HepG2 (cell line): ENCODE measurements around the gene TFG. TPM values are rescaled to one million over a fixed set of nuclear protein-coding genes. Genes with fewer than 3 reads are reported as not detected.

Experiments used
- ATAC-seq: fragments of 200-7000 bp; cut with Tn5 transposase; 3 replicates; pipeline ENCODE4 v1.9.1; 2020; ENCODE audit warnings: mild to moderate bottlenecking, moderate library complexity
- BruUV-seq: library from RNA; stranded (reverse); fragments of 400-500 nt; replicated peaks from 2 replicates; lab custom pipeline; 2021; lab: Mats Ljungman, UMichigan
- CTCF ChIA-PET: fragments of 300-600 bp; formaldehyde crosslinking; extraction: SDS; loops from one replicate; lab custom pipeline; 2021; ENCODE audit warnings: low total read pairs, inconsistent platforms, low intra/inter-chr PET ratio; lab: Yijun Ruan, JAX
- POLR2A ChIA-PET: fragments of 350-600 bp; sonication (Branson Sonifier 250); formaldehyde crosslinking; loops from one replicate; lab custom pipeline; 2020; ENCODE audit warnings: antibody characterized with exemption, inconsistent platforms; lab: Yijun Ruan, JAX
- DNase-seq: peaks from one replicate; pipeline ENCODE4 v3.0.0-alpha.2; 2015; ENCODE audit warnings: low spot score
- FAIRE-seq: peaks from 3 replicates; lab custom pipeline; 2011; peaks lifted over from hg19 to GRCh38; lab: Jason Lieb, UNC
- H2AFZ ChIP-seq: one replicate; pipeline ENCODE4 v1.6.1; 2011; ENCODE audit warnings: low read length, inconsistent platforms
- H3K27ac ChIP-seq: fragments of 300-600 bp; 3 replicates; pipeline ENCODE4 v1.8.0; 2011; ENCODE audit warnings: mixed run types, mild to moderate bottlenecking, mixed read lengths, low read length, inconsistent platforms; ENCODE audit not compliant: insufficient read depth; ENCODE audit errors: extremely low read length
- H3K27me3 ChIP-seq, 2 experiments: fragments of 200-600 bp in 1 of 2; 2 replicates in 1 of 2; 3 replicates in 1 of 2; pipeline versions ENCODE4 v1.6.0 to v1.8.0; 2011; ENCODE audit warnings: low read length in 2 of 2, mild to moderate bottlenecking in 2 of 2, moderate library complexity in 2 of 2, inconsistent platforms in 1 of 2; ENCODE audit not compliant: insufficient read depth in 2 of 2, control insufficient read depth in 1 of 2
- H3K36me3 ChIP-seq, 2 experiments: fragments of 200-600 bp in 1 of 2; replicated peaks in 1 of 2; 2 replicates in 1 of 2; 3 replicates in 1 of 2; pipeline versions ENCODE4 v1.5.1 to v1.8.0; 2011; ENCODE audit warnings: low read length in 2 of 2, inconsistent platforms in 1 of 2; ENCODE audit not compliant: insufficient read depth in 2 of 2, control insufficient read depth in 1 of 2
- H3K4me1 ChIP-seq: 2 replicates; pipeline ENCODE4 v1.5.1; 2012; ENCODE audit warnings: low read length, inconsistent platforms; ENCODE audit not compliant: insufficient read depth
- H3K4me2 ChIP-seq: 2 replicates; pipeline ENCODE4 v1.6.0; 2011; ENCODE audit warnings: low read depth, low read length, inconsistent platforms
- H3K4me3 ChIP-seq, 3 experiments: fragments of 200-600 bp in 1 of 3; sonication (generic), shearing (Covaris generic) in 1 of 3; replicated peaks in 1 of 3; 2 replicates each; pipeline ENCODE4 v1.5.1; 2011 to 2016; ENCODE audit warnings: low read length in 3 of 3, inconsistent platforms in 2 of 3, low read depth in 2 of 3, mild to moderate bottlenecking in 2 of 3, control low read depth in 1 of 3, mixed read lengths in 1 of 3; ENCODE audit not compliant: insufficient read depth in 1 of 3
- H3K79me2 ChIP-seq: one replicate; pipeline ENCODE4 v1.6.1; 2011; ENCODE audit warnings: low read length, inconsistent platforms; ENCODE audit not compliant: insufficient read depth
- H3K9ac ChIP-seq: 2 replicates; pipeline ENCODE4 v1.6.0; 2011; ENCODE audit warnings: mild to moderate bottlenecking, low read depth, low read length, inconsistent platforms; ENCODE audit not compliant: insufficient read depth
- H3K9me3 ChIP-seq: 2 replicates; pipeline ENCODE4 v1.5.1; 2012; ENCODE audit warnings: mild to moderate bottlenecking, low read length
- H4K20me1 ChIP-seq: 2 replicates; pipeline ENCODE4 v1.6.0; 2011; ENCODE audit warnings: inconsistent platforms, mild to moderate bottlenecking, low read length, moderate library complexity; ENCODE audit not compliant: insufficient read depth
- ETS1 ChIP-seq: sonication (generic); formaldehyde crosslinking; IDR thresholded peaks from 2 replicates; pipeline ENCODE4 v1.4.0; 2020; ENCODE audit warnings: missing genetic modification reagents
- FOXA3 ChIP-seq: IDR thresholded peaks from 2 replicates; pipeline ENCODE4 v1.6.1; 2016; ENCODE audit warnings: missing genetic modification reagents, missing compliant biosample characterization
- FOXK1 ChIP-seq: sonication (generic); formaldehyde crosslinking; IDR thresholded peaks from 2 replicates; pipeline ENCODE4 v1.4.0; 2020; ENCODE audit warnings: low read depth, missing genetic modification reagents, borderline replicate concordance
- GABPB1 ChIP-seq: IDR thresholded peaks from 2 replicates; pipeline ENCODE4 v1.6.1; 2016; ENCODE audit warnings: mild to moderate bottlenecking, missing genetic modification reagents, moderate library complexity, missing compliant biosample characterization
- HNRNPLL ChIP-seq: fragments of 200-400 bp; formaldehyde crosslinking; IDR thresholded peaks from 2 replicates; pipeline ENCODE4 v1.6.1; 2017; ENCODE audit warnings: mild to moderate bottlenecking, low read depth, low read length; ENCODE audit not compliant: poor library complexity, severe bottlenecking
- RBAK ChIP-seq: sonication (generic); formaldehyde crosslinking; IDR thresholded peaks from 2 replicates; pipeline ENCODE4 v1.5.1; 2020; ENCODE audit warnings: mild to moderate bottlenecking, missing genetic modification reagents
- SIX1 ChIP-seq: sonication (generic); formaldehyde crosslinking; IDR thresholded peaks from 2 replicates; pipeline ENCODE4 v1.4.0; 2020; ENCODE audit warnings: missing genetic modification reagents, borderline replicate concordance
- SP4 ChIP-seq: sonication (generic); formaldehyde crosslinking; IDR thresholded peaks from 2 replicates; pipeline ENCODE4 v1.8.1; 2023; ENCODE audit warnings: mild to moderate bottlenecking, missing genetic modification reagents
- ZBTB7A ChIP-seq: sonication (generic); formaldehyde crosslinking; IDR thresholded peaks from 2 replicates; pipeline ENCODE4 v1.8.0; 2022; ENCODE audit warnings: mild to moderate bottlenecking, missing genetic modification reagents
- ZFP90 ChIP-seq: sonication (generic); formaldehyde crosslinking; IDR thresholded peaks from 2 replicates; pipeline ENCODE4 v1.8.0; 2022; ENCODE audit warnings: missing genetic modification reagents, mild to moderate bottlenecking, inconsistent platforms, borderline replicate concordance
- ZNF124 ChIP-seq: sonication (generic); formaldehyde crosslinking; IDR thresholded peaks from 2 replicates; pipeline ENCODE4 v1.4.0; 2020; ENCODE audit warnings: missing genetic modification reagents
- ZNF253 ChIP-seq: sonication (generic); formaldehyde crosslinking; IDR thresholded peaks from 2 replicates; pipeline ENCODE4 v1.8.0; 2022; ENCODE audit warnings: mild to moderate bottlenecking, missing genetic modification reagents, borderline replicate concordance
- ZNF687 ChIP-seq: sonication (generic); formaldehyde crosslinking; IDR thresholded peaks from 2 replicates; pipeline ENCODE4 v1.5.1; 2020; ENCODE audit warnings: mild to moderate bottlenecking, missing genetic modification reagents, moderate library complexity
- ZNF749 ChIP-seq: sonication (generic); formaldehyde crosslinking; IDR thresholded peaks from 2 replicates; pipeline ENCODE4 v1.8.0; 2022; ENCODE audit warnings: mild to moderate bottlenecking, missing genetic modification reagents, moderate library complexity, borderline replicate concordance
- WGBS: methylation state at CpG from one replicate; pipeline ENCODE4 v1.1.6; 2017; ENCODE audit warnings: low lambda C conversion rate; 5-methylcytosine and 5-hydroxymethylcytosine counted together
- in situ Hi-C: cut with HindIII; loops from 2 replicates; pipeline ENCODE4 v1.10.0; 2017; ENCODE audit warnings: low pct_unique_long_range_greater_than_20kb; ENCODE audit not compliant: extremely low pct_ligation_motif_present
- intact Hi-C: fragments of 100-400 bp; cut with micrococcal nuclease; formaldehyde crosslinking; loops from one replicate; pipeline ENCODE4 v1.10.0; 2022; ENCODE audit not compliant: unreplicated experiment
- polyA plus RNA-seq, 8 experiments: library from polyadenylated mRNA; depleted of rRNA in 3 of 8; stranded (reverse) in 7 of 8; unstranded in 1 of 8; fragments of >200 nt; fragmentation: Illumina TruSeq in 4 of 8; extraction: Trizol in 4 of 8; gene quantifications; 2 replicates each; pipeline versions ENCODE4 v1.2.1 to v1.2.3, GENCODE V29; 2011 to 2016; ENCODE audit warnings: low read depth in 4 of 8, missing spikeins in 1 of 8, mixed read lengths in 1 of 8; ENCODE audit not compliant: insufficient read depth in 1 of 8
- total RNA-seq, 5 experiments: library from RNA; depleted of rRNA; stranded (reverse); fragments of >200 nt; fragmentation: Illumina TruSeq; extraction: Trizol; gene quantifications; 2 replicates each; pipeline ENCODE4 v1.2.3, GENCODE V29; 2016; ENCODE audit warnings: low read depth in 1 of 5
- TF ChIP-seq, protein P1 (sequence below): sonication (generic); formaldehyde crosslinking; IDR thresholded peaks from 2 replicates; pipeline ENCODE4 v1.4.0; 2020; ENCODE audit warnings: missing genetic modification reagents

Gene TFG
- total and polyA plus RNA-seq, 2 of the 13 experiments (the other 11 are each of a cell fraction or from before 2014, with no cell fraction given), result 53.6 to 71.7 TPM

DNA sequence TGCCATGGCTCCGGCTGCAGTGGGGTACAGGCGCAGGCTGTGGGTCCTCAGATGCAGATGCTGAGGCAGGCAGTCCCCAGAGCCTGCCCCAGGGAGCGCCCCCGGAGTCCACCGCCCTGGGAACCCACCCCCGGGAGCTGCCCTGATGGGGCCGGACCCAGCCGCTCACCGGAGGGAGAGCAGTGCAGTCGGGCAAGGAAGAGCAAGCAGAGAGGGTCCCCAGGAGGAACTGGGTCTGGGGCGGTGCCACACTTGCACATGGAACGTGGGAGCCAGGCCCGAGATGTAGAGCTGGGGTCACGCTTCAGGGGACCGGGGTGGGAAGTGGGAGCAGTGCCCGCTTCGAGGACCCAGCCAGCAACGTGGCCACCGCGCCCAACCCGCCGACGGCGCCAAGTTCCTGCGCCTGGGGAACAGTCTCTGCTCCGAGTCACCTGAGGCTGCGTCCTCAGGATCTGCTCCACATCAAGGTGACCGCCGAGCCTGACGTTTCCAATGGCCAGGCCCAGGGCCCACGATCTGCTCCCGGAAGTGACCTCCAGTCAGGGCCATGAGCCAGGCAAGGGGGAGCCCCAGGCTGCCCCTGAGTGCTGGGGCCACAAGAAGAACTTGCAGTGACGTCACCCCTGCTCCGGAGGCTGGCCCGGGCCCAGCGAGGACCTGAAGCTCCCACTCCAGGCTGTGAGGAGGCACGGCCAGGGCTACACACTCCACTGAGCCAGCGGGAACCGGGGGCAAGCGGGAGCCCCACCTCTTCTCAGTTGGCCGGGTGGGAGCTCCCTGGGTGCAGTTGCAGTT is 27.0 kb upstream of the TFG start:
- intact Hi-C loops, result no loop called here
- peak; percentile 50 for ATAC-seq
- BruUV-seq, result no TSS peak
- Histone ChIP-seq H4K20me1 (no peaks in the 10 kb centered on the region), H3K4me2 (peak overlapping the region; percentile 60), H3K9me3 (no peaks in the 10 kb centered on the region), H3K9ac (no peak overlapping the region), H3K4me1 (peaks cover 25% of the 10 kb centered on the region), H3K27ac (no peak overlapping the region), H3K27me3 (no peaks in the 10 kb centered on the region), H2AFZ (no peak overlapping the region), H3K36me3 (no peaks in the 10 kb centered on the region), H3K4me3 (no peak overlapping the region; a peak in 1 of 6 replicates), H3K79me2 (no peaks in the 10 kb centered on the region)
- 94% methylated on average over 25 of the region's 41 CpGs for WGBS
- DNase-seq, result no peak
- in situ Hi-C loops, result no loop called here
- POLR2A ChIA-PET, result interaction anchor here (1.0 to 1.8 kb wide), 3 partner anchors 27 to 28 kb away, joined by 4 to 6 read pairs (median 5); partner anchors contain the start of gene TFG
- FAIRE-seq, result no peak
- CTCF ChIA-PET, result no interaction called here
- peak; percentile 23; the same call in 1 of the 2 replicates for TF ChIP-seq ZNF687
- no peak for TF ChIP-seq ZFP90
- no peak for TF ChIP-seq SIX1 (CRISPR knock-in tag)
- TF ChIP-seq ZNF749 (CRISPR knock-in tag), result no peak
- TF ChIP-seq FOXK1 (CRISPR knock-in tag), result no peak
- TF ChIP-seq HNRNPLL, result no peak
- no peak for TF ChIP-seq FOXA3 (CRISPR knock-in tag)
- peak; percentile 43; the same call in 1 of the 2 replicates for TF ChIP-seq GABPB1
- no peak for TF ChIP-seq ZNF253 (CRISPR knock-in tag)
- no peak for TF ChIP-seq ZNF124
- TF ChIP-seq, protein P1, sequence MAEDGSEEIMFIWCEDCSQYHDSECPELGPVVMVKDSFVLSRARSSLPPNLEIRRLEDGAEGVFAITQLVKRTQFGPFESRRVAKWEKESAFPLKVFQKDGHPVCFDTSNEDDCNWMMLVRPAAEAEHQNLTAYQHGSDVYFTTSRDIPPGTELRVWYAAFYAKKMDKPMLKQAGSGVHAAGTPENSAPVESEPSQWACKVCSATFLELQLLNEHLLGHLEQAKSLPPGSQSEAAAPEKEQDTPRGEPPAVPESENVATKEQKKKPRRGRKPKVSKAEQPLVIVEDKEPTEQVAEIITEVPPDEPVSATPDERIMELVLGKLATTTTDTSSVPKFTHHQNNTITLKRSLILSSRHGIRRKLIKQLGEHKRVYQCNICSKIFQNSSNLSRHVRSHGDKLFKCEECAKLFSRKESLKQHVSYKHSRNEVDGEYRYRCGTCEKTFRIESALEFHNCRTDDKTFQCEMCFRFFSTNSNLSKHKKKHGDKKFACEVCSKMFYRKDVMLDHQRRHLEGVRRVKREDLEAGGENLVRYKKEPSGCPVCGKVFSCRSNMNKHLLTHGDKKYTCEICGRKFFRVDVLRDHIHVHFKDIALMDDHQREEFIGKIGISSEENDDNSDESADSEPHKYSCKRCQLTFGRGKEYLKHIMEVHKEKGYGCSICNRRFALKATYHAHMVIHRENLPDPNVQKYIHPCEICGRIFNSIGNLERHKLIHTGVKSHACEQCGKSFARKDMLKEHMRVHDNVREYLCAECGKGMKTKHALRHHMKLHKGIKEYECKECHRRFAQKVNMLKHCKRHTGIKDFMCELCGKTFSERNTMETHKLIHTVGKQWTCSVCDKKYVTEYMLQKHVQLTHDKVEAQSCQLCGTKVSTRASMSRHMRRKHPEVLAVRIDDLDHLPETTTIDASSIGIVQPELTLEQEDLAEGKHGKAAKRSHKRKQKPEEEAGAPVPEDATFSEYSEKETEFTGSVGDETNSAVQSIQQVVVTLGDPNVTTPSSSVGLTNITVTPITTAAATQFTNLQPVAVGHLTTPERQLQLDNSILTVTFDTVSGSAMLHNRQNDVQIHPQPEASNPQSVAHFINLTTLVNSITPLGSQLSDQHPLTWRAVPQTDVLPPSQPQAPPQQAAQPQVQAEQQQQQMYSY, result no peak
- TF ChIP-seq ZBTB7A (CRISPR knock-in tag), result no peak
- TF ChIP-seq SP4, result no peak
- no peak for TF ChIP-seq ETS1 (CRISPR knock-in tag)
- TF ChIP-seq RBAK, result no peak
